GM23338 (cell line): ENCODE results near the gene SACM1L. TPM values are rescaled to one million over a fixed set of nuclear protein-coding genes. Genes with fewer than 3 reads are reported as not detected.

Source experiments
- ATAC-seq: fragments of 200-7000 bp; cut with Tn5 transposase; 3 replicates; pipeline ENCODE4 v1.9.1; 2020
- DNase-seq: peaks from one replicate; pipeline ENCODE4 v3.0.0-alpha.2; 2015; ENCODE audit warnings: low spot score
- H2AFZ ChIP-seq: fragments of 200-600 bp; sonication (generic); 2 replicates; pipeline ENCODE4 v1.8.0; 2016; ENCODE audit warnings: antibody characterized with exemption, mild to moderate bottlenecking, moderate library complexity
- H3F3A ChIP-seq: fragments of 200-600 bp; sonication (generic); replicated peaks from 2 replicates; pipeline ENCODE4 v1.8.0; 2017; ENCODE audit warnings: antibody characterized with exemption, mixed run types, low read depth
- H3K27ac ChIP-seq: fragments of 200-600 bp; sonication (generic); 2 replicates; pipeline ENCODE4 v1.6.1; 2016; ENCODE audit warnings: low read depth
- H3K27me3 ChIP-seq: fragments of 200-600 bp; sonication (generic); 2 replicates; pipeline ENCODE4 v1.8.0; 2016; ENCODE audit warnings: mild to moderate bottlenecking, mixed run types, moderate library complexity; ENCODE audit not compliant: insufficient read depth
- H3K36me3 ChIP-seq: fragments of 200-600 bp; sonication (generic); 2 replicates; pipeline ENCODE4 v1.8.0; 2016; ENCODE audit warnings: mild to moderate bottlenecking; ENCODE audit not compliant: insufficient read depth
- H3K4me1 ChIP-seq: fragments of 200-600 bp; sonication (generic); 2 replicates; pipeline ENCODE4 v1.8.0; 2016; ENCODE audit warnings: mild to moderate bottlenecking, moderate library complexity; ENCODE audit not compliant: insufficient read depth
- H3K4me2 ChIP-seq: fragments of 200-600 bp; sonication (generic); 2 replicates; pipeline ENCODE4 v1.7.1; 2017; ENCODE audit warnings: mixed run types
- H3K4me3 ChIP-seq: fragments of 200-600 bp; sonication (generic); 2 replicates; pipeline ENCODE4 v1.6.1; 2016; ENCODE audit warnings: mixed run types
- H3K79me2 ChIP-seq: fragments of 200-600 bp; sonication (generic); replicated peaks from 2 replicates; pipeline ENCODE4 v1.8.0; 2017; ENCODE audit warnings: mild to moderate bottlenecking; ENCODE audit not compliant: insufficient read depth
- H3K9me2 ChIP-seq: fragments of 200-600 bp; sonication (generic); 2 replicates; pipeline ENCODE4 v1.8.0; 2017; ENCODE audit not compliant: insufficient read depth
- H4K20me1 ChIP-seq: fragments of 200-600 bp; sonication (generic); replicated peaks from 2 replicates; pipeline ENCODE4 v1.8.0; 2017; ENCODE audit warnings: mild to moderate bottlenecking; ENCODE audit not compliant: insufficient read depth
- H3K27ac Mint-ChIP-seq: 2 replicates; pipeline ENCODE4 v1.8.0; 2020; ENCODE audit warnings: inconsistent platforms, mild to moderate bottlenecking, moderate library complexity, mixed read lengths
- H3K27me3 Mint-ChIP-seq: 3 replicates; pipeline ENCODE4 v1.8.0; 2022; ENCODE audit warnings: low read depth, mild to moderate bottlenecking, moderate library complexity, mixed read lengths, inconsistent platforms; ENCODE audit not compliant: insufficient read depth, poor library complexity
- H3K36me3 Mint-ChIP-seq: 3 replicates; pipeline ENCODE4 v1.8.0; 2021; ENCODE audit warnings: low read depth, mild to moderate bottlenecking, inconsistent platforms, moderate library complexity, mixed read lengths
- H3K4me1 Mint-ChIP-seq: 3 replicates; pipeline ENCODE4 v1.8.0; 2020; ENCODE audit warnings: mild to moderate bottlenecking, inconsistent platforms, mixed read lengths
- H3K4me3 Mint-ChIP-seq: 3 replicates; pipeline ENCODE4 v1.8.0; 2021; ENCODE audit warnings: moderate library complexity, mild to moderate bottlenecking, inconsistent platforms, mixed read lengths
- H3K9me3 Mint-ChIP-seq: 3 replicates; pipeline ENCODE4 v1.8.0; 2020; ENCODE audit warnings: moderate library complexity, mild to moderate bottlenecking, inconsistent platforms, mixed read lengths
- CREB1 ChIP-seq: fragments of 250-450 bp; sonication (Bioruptor Pico); IDR thresholded peaks from 2 replicates; pipeline ENCODE4 v1.5.0; 2020; ENCODE audit warnings: low read depth, mild to moderate bottlenecking, moderate library complexity
- EZH2 ChIP-seq: fragments of 200-600 bp; sonication (generic); IDR thresholded peaks from one replicate; pipeline ENCODE4 v1.8.0; 2017; ENCODE audit warnings: antibody characterized with exemption, mild to moderate bottlenecking, low read depth; ENCODE audit not compliant: unreplicated experiment
- EZH2phosphoT487 ChIP-seq: fragments of 200-600 bp; sonication (generic); IDR thresholded peaks from one replicate; pipeline ENCODE4 v1.8.1; 2018; ENCODE audit warnings: antibody characterized with exemption; ENCODE audit not compliant: unreplicated experiment
- JUNB ChIP-seq: IDR thresholded peaks from one replicate; pipeline ENCODE4 v1.6.1; 2016; ENCODE audit warnings: antibody characterized with exemption; ENCODE audit not compliant: unreplicated experiment
- NANOG ChIP-seq: IDR thresholded peaks from 2 replicates; pipeline ENCODE4 v1.6.1; 2016; ENCODE audit warnings: antibody characterized with exemption, borderline replicate concordance
- POLR2AphosphoS5 ChIP-seq: IDR thresholded peaks from 2 replicates; pipeline ENCODE4 v1.6.1; 2016; ENCODE audit warnings: antibody characterized with exemption, low read depth
- STAT1 ChIP-seq: IDR thresholded peaks from one replicate; pipeline ENCODE4 v1.6.1; 2016; ENCODE audit warnings: antibody characterized with exemption; ENCODE audit not compliant: unreplicated experiment
- ZNF114 ChIP-seq: fragments of 250-450 bp; sonication (Bioruptor Pico); IDR thresholded peaks from 2 replicates; pipeline ENCODE4 v1.5.0; 2020; ENCODE audit warnings: mild to moderate bottlenecking, moderate library complexity
- ZNF331 ChIP-seq: fragments of 250-450 bp; sonication (Bioruptor Pico); IDR thresholded peaks from 2 replicates; pipeline ENCODE4 v1.5.0; 2020; ENCODE audit warnings: low read depth, mild to moderate bottlenecking, moderate library complexity
- polyA plus RNA-seq: library from polyadenylated mRNA; unstranded; fragments of >200 nt; fragmentation: Nextera tagmentation; extraction: Ambion mirVana; gene quantifications from 2 replicates; pipeline ENCODE4 v1.2.1, GENCODE V29; 2016
- total RNA-seq: library from RNA; depleted of rRNA; stranded (reverse); fragments of >200 nt; shearing (Covaris generic); gene quantifications from 2 replicates; pipeline ENCODE4 v1.2.3, GENCODE V29; 2014
- TF ChIP-seq, protein P1 (sequence below): IDR thresholded peaks from one replicate; pipeline ENCODE4 v1.6.1; 2018; ENCODE audit warnings: antibody characterized with exemption; ENCODE audit not compliant: unreplicated experiment
- TF ChIP-seq, protein P2 (sequence below): IDR thresholded peaks from 2 replicates; pipeline ENCODE4 v1.6.1; 2016; ENCODE audit warnings: antibody characterized with exemption
- TF ChIP-seq, protein P3 (sequence below), 2 experiments: fragments of 200-600 bp in 1 of 2; sonication (generic) in 1 of 2; conservative IDR thresholded peaks; 2 replicates each; pipeline versions ENCODE4 v1.5.1 to v1.6.1; 2016 to 2017; ENCODE audit warnings: antibody characterized with exemption in 2 of 2, low read depth in 2 of 2, mild to moderate bottlenecking in 2 of 2, moderate library complexity in 1 of 2
- TF ChIP-seq, protein P4 (sequence below): fragments of 250-450 bp; sonication (Bioruptor Pico); IDR thresholded peaks from 2 replicates; pipeline ENCODE4 v1.5.0; 2020; ENCODE audit warnings: mild to moderate bottlenecking, moderate library complexity

SACM1L gene
- total and polyA plus RNA-seq, 2 experiments from 2014 or later = 43.5 to 97.8 TPM

DNA sequence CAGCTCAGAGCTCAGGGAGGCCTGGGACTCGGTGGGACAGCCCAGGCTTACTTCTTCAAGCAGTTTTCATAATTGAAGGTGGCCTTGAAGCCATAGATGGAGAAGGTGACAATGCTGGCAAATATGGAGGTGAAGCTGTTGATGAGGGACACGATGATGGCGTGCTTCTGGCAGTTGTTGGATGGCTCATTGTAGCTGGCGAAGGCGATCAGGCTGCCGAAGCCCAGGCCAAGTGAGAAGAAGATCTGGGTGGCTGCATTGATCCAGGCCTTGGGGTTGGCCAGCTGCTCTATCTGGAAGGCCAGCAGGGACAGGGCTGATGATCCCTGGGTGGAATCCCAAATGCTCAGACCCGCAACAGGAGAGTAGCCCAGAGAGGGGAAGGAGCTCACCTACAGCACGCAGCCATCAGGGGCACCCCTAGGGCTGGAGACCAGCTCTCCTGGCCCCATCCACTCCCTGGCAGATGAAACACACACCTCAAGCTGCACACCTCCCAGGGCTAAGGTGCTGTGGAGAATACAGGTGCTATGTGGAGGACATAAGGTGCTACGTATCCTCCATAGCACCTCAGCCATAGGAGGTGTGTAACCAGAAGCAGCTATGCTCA lies 82.1 kb downstream of the SACM1L start:
- H3K4me3 Mint-ChIP-seq = no peak overlapping the region
- no peak overlapping the region for H3K27ac Mint-ChIP-seq
- no peaks in the 10 kb centered on the region for H3K27me3 ChIP-seq
- H3K4me2 ChIP-seq = no peak overlapping the region
- H3K4me1 Mint-ChIP-seq = no peaks in the 10 kb centered on the region
- TF ChIP-seq ZNF114 (CRISPR knock-in tag) (no peak), STAT1 (no peak), ZNF331 (CRISPR knock-in tag) (no peak), NANOG (no peak), JUNB (no peak), EZH2 (no peak), EZH2phosphoT487 (no peak), POLR2AphosphoS5 (no peak), CREB1 (CRISPR knock-in tag) (no peak)
- TF ChIP-seq, protein P1, sequence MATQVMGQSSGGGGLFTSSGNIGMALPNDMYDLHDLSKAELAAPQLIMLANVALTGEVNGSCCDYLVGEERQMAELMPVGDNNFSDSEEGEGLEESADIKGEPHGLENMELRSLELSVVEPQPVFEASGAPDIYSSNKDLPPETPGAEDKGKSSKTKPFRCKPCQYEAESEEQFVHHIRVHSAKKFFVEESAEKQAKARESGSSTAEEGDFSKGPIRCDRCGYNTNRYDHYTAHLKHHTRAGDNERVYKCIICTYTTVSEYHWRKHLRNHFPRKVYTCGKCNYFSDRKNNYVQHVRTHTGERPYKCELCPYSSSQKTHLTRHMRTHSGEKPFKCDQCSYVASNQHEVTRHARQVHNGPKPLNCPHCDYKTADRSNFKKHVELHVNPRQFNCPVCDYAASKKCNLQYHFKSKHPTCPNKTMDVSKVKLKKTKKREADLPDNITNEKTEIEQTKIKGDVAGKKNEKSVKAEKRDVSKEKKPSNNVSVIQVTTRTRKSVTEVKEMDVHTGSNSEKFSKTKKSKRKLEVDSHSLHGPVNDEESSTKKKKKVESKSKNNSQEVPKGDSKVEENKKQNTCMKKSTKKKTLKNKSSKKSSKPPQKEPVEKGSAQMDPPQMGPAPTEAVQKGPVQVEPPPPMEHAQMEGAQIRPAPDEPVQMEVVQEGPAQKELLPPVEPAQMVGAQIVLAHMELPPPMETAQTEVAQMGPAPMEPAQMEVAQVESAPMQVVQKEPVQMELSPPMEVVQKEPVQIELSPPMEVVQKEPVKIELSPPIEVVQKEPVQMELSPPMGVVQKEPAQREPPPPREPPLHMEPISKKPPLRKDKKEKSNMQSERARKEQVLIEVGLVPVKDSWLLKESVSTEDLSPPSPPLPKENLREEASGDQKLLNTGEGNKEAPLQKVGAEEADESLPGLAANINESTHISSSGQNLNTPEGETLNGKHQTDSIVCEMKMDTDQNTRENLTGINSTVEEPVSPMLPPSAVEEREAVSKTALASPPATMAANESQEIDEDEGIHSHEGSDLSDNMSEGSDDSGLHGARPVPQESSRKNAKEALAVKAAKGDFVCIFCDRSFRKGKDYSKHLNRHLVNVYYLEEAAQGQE = no peak
- TF ChIP-seq, protein P2, sequence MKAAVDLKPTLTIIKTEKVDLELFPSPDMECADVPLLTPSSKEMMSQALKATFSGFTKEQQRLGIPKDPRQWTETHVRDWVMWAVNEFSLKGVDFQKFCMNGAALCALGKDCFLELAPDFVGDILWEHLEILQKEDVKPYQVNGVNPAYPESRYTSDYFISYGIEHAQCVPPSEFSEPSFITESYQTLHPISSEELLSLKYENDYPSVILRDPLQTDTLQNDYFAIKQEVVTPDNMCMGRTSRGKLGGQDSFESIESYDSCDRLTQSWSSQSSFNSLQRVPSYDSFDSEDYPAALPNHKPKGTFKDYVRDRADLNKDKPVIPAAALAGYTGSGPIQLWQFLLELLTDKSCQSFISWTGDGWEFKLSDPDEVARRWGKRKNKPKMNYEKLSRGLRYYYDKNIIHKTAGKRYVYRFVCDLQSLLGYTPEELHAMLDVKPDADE = no peak
- TF ChIP-seq, protein P3, sequence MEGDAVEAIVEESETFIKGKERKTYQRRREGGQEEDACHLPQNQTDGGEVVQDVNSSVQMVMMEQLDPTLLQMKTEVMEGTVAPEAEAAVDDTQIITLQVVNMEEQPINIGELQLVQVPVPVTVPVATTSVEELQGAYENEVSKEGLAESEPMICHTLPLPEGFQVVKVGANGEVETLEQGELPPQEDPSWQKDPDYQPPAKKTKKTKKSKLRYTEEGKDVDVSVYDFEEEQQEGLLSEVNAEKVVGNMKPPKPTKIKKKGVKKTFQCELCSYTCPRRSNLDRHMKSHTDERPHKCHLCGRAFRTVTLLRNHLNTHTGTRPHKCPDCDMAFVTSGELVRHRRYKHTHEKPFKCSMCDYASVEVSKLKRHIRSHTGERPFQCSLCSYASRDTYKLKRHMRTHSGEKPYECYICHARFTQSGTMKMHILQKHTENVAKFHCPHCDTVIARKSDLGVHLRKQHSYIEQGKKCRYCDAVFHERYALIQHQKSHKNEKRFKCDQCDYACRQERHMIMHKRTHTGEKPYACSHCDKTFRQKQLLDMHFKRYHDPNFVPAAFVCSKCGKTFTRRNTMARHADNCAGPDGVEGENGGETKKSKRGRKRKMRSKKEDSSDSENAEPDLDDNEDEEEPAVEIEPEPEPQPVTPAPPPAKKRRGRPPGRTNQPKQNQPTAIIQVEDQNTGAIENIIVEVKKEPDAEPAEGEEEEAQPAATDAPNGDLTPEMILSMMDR (conservative IDR thresholded peaks at IDR 0.05; ENCODE audit: low read depth in 2 of 2) = no peak
- TF ChIP-seq, protein P4, sequence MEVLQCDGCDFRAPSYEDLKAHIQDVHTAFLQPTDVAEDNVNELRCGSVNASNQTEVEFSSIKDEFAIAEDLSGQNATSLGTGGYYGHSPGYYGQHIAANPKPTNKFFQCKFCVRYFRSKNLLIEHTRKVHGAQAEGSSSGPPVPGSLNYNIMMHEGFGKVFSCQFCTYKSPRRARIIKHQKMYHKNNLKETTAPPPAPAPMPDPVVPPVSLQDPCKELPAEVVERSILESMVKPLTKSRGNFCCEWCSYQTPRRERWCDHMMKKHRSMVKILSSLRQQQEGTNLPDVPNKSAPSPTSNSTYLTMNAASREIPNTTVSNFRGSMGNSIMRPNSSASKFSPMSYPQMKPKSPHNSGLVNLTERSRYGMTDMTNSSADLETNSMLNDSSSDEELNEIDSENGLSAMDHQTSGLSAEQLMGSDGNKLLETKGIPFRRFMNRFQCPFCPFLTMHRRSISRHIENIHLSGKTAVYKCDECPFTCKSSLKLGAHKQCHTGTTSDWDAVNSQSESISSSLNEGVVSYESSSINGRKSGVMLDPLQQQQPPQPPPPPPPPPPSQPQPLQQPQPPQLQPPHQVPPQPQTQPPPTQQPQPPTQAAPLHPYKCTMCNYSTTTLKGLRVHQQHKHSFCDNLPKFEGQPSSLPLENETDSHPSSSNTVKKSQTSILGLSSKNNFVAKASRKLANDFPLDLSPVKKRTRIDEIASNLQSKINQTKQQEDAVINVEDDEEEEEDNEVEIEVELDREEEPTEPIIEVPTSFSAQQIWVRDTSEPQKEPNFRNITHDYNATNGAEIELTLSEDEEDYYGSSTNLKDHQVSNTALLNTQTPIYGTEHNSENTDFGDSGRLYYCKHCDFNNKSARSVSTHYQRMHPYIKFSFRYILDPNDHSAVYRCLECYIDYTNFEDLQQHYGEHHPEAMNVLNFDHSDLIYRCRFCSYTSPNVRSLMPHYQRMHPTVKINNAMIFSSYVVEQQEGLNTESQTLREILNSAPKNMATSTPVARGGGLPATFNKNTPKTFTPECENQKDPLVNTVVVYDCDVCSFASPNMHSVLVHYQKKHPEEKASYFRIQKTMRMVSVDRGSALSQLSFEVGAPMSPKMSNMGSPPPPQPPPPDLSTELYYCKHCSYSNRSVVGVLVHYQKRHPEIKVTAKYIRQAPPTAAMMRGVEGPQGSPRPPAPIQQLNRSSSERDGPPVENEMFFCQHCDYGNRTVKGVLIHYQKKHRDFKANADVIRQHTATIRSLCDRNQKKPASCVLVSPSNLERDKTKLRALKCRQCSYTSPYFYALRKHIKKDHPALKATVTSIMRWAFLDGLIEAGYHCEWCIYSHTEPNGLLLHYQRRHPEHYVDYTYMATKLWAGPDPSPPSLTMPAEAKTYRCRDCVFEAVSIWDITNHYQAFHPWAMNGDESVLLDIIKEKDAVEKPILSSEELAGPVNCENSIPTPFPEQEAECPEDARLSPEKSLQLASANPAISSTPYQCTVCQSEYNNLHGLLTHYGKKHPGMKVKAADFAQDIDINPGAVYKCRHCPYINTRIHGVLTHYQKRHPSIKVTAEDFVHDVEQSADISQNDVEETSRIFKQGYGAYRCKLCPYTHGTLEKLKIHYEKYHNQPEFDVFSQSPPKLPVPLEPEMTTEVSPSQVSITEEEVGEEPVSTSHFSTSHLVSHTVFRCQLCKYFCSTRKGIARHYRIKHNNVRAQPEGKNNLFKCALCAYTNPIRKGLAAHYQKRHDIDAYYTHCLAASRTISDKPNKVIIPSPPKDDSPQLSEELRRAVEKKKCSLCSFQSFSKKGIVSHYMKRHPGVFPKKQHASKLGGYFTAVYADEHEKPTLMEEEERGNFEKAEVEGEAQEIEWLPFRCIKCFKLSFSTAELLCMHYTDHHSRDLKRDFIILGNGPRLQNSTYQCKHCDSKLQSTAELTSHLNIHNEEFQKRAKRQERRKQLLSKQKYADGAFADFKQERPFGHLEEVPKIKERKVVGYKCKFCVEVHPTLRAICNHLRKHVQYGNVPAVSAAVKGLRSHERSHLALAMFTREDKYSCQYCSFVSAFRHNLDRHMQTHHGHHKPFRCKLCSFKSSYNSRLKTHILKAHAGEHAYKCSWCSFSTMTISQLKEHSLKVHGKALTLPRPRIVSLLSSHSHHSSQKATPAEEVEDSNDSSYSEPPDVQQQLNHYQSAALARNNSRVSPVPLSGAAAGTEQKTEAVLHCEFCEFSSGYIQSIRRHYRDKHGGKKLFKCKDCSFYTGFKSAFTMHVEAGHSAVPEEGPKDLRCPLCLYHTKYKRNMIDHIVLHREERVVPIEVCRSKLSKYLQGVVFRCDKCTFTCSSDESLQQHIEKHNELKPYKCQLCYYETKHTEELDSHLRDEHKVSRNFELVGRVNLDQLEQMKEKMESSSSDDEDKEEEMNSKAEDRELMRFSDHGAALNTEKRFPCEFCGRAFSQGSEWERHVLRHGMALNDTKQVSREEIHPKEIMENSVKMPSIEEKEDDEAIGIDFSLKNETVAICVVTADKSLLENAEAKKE (CRISPR knock-in tag) = no peak
- H3K79me2 ChIP-seq = no peaks in the 10 kb centered on the region
- no peaks in the 10 kb centered on the region for H3F3A ChIP-seq
- peaks cover 11% of the 10 kb centered on the region for H3K9me3 Mint-ChIP-seq
- ATAC-seq (no peak), DNase-seq (no peak)
- H2AFZ ChIP-seq = no peak overlapping the region
- no peaks in the 10 kb centered on the region for H3K36me3 ChIP-seq
- 0 out of 2 replicates have a peak, but pooled peaks cover 13% of the 10 kb centered on the region for H3K9me2 ChIP-seq
- H3K27ac ChIP-seq = no peak overlapping the region
- H3K4me3 ChIP-seq = no peak overlapping the region
- no peaks in the 10 kb centered on the region for H4K20me1 ChIP-seq
- no peaks in the 10 kb centered on the region; the same call in 2 of the 3 replicates for H3K36me3 Mint-ChIP-seq
- H3K4me1 ChIP-seq = peaks cover 1% of the 10 kb centered on the region; the same call in 1 of the 2 replicates
- H3K27me3 Mint-ChIP-seq = peaks cover 9% of the 10 kb centered on the region
